NCI-H1930 (cell line): Measurements from ENCODE around the gene ZBTB17.
"Not testable (repeated sequence)": the region's sequence is repeated elsewhere in the genome, so short reads cannot be mapped to it uniquely, and the experiment has no call there.

ENCODE experiments used
- DNase-seq, 2 experiments: peaks; one replicate each; lab custom pipeline; 2025; lab: John Stamatoyannopoulos, UW

The ZBTB17 gene

GRCh38 chr1:15988856-15989736 lies 13.2 kb upstream of the ZBTB17 start:
- no peak for DNase-seq

GRCh38 chr1:15985611-15986297 lies 9.9 kb upstream of the ZBTB17 start:
- no peak for DNase-seq

- DNase-seq: no peak
These were observed 7.4 kb upstream of the ZBTB17 start for GRCh38 chr1:15983275-15983674.

- DNase-seq: no peak
These were observed 5.8 kb upstream of the ZBTB17 start for GRCh38 chr1:15981679-15982078.

GRCh38 chr1:15977947-15978346 lies 2.0 kb upstream of the ZBTB17 start:
- DNase-seq: not testable (repeated sequence)

GRCh38 chr1:15975358-15975804 lies 520 bp downstream of the ZBTB17 start:
- DNase-seq: peak; percentile 67 to 68

- no peak for DNase-seq
These were observed 1.0 kb downstream of the ZBTB17 start for GRCh38 chr1:15974855-15975254.

- no peak for DNase-seq
These were observed 2.1 kb downstream of the ZBTB17 start for GRCh38 chr1:15973772-15974171.

GRCh38 chr1:15972409-15972808 lies 3.5 kb downstream of the ZBTB17 start:
- DNase-seq: no peak

- DNase-seq: no peak
These were observed 5.0 kb downstream of the ZBTB17 start for GRCh38 chr1:15970911-15971310.

- DNase-seq: no peak
These were observed 6.5 kb downstream of the ZBTB17 start for GRCh38 chr1:15969321-15969880.

GRCh38 chr1:15968172-15968571 lies 7.7 kb downstream of the ZBTB17 start:
- no peak for DNase-seq

GRCh38 chr1:15966956-15967344 lies 9.0 kb downstream of the ZBTB17 start:
- DNase-seq: no peak

GRCh38 chr1:15966081-15966955 lies 9.6 kb downstream of the ZBTB17 start:
- DNase-seq: no peak

- DNase-seq: no peak
These were observed 10.6 kb downstream of the ZBTB17 start for GRCh38 chr1:15965228-15965767.

GRCh38 chr1:15963968-15964648 lies 11.8 kb downstream of the ZBTB17 start:
- no peak for DNase-seq

GRCh38 chr1:15963363-15963967 lies 12.4 kb downstream of the ZBTB17 start:
- DNase-seq: no peak

GRCh38 chr1:15962671-15963362 lies 13.1 kb downstream of the ZBTB17 start:
- no peak for DNase-seq

- DNase-seq: no peak
These were observed 13.7 kb downstream of the ZBTB17 start for GRCh38 chr1:15962176-15962575.

GRCh38 chr1:15961492-15961891 lies 14.4 kb downstream of the ZBTB17 start:
- no peak for DNase-seq
